ENCODE measurements around the gene C4orf50.
A peak's percentile ranks its signal among the peaks of the same experiment; 100 is the strongest.
"Not testable (repeated sequence)": the region's sequence is repeated elsewhere in the genome, so short reads cannot be mapped to it uniquely, and the experiment has no call there.

The C4orf50 gene

DNA sequence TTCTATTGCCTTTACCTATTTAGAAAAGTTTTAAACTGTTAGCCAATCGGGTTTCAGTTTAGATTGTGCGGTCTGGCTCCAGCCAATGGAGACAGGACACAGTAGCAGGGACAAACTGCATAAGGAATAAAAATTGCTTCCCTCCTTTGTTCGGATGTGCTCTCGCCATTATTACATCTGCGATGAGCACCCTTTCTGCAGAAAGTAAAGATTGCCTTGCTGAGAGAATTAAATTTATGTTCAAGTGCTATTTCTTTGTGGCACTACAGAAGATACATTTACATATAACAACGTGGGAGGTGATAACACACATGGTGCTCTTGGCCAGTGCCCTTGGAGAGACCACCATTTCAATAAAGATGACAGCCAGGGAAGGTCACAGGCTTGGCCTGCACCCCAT is 71.6 kb downstream of the C4orf50 start:
- DNase-seq: not testable (repeated sequence)

DNA sequence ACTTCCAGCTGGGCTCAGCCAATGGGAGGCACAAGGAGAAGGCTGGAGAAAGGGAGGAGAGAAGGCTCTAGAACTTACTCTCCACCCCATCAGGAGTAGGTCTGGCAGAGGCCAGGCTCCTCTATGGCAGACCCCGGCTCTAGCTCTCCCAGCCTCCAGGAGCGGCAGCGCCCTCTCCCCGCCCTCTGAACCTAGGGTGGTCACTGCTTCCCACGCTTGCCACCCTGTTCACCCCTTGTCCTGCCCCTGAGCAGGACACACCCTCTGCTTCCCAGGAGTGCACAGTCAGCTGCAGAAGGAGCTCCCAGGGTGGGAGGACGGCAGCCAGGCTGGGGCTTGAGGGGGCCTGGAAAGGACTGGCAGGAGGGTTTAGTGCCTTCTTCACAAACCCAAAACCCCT is 72.3 kb downstream of the C4orf50 start:
- no peak for DNase-seq

DNA sequence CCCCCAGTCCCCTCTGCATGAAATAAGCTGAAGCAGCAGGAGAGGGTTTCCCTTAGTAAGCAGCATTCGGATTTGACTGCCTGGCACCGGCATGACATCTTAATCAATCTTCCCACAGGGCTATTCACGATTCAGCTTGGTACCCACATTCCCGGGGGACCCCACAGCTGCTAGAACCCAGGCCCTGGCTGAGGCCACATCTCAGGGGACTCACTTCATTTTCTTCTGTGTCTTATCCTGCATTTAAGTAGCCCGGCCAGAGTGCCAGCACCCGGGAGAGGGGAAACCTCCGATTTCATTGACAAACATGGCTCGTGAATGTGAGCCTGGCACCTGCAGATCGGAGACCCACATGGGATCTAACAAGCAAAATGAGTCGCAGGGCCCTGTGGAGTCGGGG is 73.1 kb downstream of the C4orf50 start:
- no peak for DNase-seq

DNA sequence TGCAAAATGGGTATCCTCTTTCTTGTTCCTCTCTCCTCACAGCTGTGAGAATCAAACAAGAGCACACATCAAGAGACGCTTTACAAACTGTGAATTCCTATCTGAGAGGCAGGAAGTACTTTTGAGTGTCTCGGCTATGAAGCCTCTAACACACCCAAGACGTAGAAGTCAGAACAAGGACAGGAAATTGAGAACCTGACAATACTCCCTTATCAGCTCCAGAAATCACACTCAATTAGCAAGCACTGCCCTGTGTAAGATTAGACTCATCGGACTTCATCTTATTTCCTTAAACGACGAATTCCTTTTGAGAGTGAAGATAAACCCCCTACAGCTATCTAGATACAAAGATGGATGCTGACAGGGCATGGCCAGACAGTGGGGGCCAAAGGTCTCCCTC is 74.7 kb downstream of the C4orf50 start:
- no peak for DNase-seq

DNA sequence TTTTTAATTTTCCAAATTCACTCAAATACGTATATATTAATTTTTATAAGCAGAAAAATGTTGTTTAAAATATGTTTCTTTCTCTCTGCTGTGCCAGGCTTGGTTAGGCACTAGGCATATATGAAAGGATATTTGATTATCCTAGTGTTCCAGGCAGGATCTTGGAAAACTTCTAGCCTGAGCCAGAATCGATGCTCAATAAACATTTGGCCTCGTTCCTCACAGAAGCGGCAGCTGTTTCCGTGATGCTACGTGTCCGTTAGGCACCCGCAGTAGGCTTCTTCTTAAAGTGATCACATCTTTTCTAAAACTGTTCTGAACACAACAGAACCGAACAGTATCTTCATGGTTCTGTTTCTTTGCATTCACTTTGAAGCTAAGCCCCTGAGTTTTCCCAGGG is 75.3 kb downstream of the C4orf50 start:
- DNase-seq: no peak

DNA sequence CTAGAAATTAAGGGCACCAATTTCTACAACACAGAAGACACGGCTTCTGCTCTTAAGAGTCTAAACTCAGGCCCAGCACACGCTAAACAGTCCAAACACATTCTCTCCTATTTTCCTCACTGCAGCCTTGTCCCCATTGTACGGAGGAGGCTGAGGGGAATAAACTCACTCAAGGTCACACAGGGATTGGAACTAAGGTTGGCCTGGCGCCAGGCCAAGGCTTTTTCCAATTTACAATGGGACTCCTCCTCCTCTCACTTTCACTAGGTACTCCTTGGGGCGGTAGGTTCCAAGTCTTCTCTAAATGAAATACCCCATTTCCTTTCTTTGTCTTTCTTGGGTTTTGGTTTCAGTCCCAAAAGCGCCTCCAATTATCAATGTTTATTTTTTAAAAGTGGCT is 76.6 kb downstream of the C4orf50 start:
- DNase-seq: no peak

DNA sequence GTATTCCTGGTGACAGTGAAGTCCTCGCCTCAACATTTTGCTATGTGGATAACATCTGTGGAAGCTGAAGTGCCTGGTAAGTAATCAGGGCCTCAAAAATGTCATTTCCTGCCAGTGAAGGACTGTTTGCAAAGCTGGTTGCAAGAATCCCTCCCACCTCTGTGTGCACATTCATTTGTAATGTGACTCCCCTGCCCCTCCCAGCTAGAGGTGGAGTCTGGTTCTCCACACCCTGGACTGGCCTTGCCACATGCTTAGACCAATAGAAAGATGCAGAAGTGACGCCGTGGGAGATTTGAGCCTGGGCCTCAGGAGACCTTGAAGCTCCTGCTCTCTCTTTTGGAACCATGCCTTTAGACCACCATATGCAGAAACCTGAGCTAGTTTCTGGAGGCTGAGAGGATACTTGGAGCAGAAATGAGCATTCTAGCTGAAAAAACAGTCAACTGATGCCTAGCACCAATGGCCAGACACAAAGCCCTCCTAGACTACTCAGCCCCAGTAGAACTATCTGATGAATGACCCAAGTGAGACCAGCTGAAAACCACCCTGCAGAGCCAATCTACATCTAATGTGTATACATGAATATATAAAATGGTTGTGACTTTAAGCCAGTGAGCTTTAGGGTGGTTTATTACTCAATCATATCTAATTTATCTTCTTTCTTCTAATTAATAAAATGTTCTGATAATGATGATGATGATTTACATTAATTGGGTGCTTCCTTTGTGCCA is 77.6 kb downstream of the C4orf50 start:
- no peak for DNase-seq

DNA sequence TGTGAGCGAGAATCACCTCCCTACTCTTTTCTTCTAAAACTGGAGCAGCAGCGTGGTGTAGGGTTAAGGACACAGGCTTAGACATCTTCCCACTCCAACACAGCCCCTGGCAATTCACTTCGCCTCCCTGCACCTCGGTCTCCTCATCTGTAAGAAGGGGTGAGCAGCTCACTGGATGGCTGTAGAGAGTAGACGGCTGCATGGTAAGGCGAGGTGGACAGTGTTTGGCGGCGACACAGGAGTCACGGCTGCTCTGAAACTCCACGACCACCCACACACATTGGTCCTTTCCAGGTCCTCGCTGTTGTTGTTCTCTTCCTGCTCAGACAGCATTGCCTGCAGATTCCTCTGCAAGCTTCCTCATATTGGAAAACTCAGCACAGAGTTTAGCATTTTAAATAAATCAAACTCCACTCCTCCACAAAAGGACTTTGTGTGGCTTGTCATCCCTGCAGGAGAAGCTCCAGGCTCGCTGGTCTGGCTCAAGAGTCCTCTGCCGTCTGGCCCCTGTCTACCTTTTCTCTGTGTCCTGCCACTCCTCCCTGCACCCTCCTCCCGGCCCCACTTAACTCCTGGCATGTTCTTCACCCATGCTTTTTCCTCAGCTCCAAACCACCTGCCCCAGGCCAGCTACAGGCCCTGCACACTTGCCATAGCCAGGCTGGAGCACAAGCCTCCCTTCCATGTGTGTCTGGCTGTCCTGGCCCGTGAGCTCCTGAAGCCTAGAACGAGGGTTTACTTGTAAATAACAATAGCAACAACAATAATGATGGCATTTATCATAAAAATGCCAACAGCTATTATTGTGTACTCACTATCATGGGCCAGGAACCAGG is 84.0 kb downstream of the C4orf50 start:
- DNase-seq: no peak

DNA sequence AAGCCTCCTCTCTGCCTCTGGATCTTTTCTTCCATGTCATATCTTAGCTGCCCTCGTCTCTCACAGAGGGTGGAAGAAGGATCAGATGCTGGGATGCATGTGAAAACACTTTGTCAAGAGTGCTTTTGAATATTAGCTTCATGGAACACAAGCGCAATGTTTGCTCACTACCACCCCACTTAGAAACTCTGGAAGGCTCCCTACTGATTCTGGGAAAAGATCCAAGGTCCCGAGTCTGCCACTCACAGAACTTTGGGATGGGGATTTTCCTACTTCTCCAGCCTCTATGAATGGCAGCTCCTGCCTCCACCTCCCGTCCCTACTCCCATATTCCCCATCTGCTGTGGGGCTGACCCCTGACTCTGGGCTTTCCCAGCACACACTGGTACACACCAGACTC is 85.1 kb downstream of the C4orf50 start:
- DNase-seq: no peak

DNA sequence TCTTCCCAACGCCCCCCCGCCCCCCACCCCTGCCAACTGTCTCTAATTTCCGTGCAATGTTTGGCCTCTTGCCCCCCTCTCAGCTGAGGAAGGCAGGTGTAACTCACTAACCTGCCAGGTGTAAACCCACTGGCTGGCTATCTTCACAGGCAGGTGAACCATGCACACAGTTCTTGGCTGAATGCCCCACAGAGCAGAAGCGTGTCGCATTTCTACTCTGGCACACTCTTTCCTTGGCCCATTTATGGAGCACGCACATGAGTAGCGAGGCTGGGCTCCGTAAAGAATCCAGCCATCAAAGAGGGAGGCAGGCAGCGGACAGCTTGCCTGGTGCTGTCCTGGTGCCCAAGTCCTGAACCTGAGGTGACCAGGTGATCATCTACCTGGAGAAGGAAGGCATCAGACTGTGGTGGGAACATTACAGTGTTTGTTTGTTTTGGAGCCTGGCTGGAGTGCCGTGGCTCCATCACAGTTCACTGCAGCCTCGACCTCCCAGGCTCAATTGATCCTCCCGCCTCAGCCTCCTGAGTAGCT is 86.1 kb downstream of the C4orf50 start:
- no peak for DNase-seq

DNA sequence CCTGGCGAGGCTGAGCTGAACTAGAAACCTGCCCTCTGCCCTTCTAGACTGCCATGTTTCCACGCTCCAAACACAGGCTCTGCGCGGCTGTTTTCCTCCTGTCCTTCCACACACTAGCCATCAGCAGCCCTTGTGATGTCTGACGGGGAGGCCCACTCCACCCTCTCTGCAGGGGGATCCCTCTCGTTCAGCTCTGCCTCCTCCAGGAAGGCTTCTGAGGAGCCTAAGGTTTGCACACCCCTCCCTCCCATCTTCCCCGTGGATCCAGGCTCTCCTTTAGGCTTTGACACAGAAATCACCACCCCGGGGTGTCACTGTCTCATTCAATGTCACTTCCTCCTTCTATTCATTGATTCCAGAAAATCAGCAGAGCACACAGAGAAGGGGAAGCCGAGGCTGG is 86.7 kb downstream of the C4orf50 start:
- DNase-seq: no peak

DNA sequence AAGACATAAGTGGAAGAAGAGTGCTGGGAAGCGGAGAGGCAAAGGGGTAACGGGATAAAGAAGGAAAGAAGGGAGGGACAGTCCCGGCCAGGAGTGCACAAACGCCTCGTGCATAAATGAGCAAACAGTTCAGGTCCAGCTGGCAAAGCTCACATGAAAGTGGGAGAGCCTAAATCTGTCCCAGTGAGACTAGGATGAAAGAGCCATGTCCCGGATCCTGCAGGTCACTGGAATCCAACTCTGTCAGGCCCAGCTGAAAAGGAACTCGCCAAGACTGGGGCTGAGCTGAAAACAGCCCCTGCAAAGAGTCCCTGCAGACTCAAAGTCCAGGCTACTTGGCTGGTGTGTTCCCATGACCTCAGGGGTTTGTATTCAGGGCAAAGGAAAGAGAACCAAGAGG is 87.4 kb downstream of the C4orf50 start:
- DNase-seq: no peak

DNA sequence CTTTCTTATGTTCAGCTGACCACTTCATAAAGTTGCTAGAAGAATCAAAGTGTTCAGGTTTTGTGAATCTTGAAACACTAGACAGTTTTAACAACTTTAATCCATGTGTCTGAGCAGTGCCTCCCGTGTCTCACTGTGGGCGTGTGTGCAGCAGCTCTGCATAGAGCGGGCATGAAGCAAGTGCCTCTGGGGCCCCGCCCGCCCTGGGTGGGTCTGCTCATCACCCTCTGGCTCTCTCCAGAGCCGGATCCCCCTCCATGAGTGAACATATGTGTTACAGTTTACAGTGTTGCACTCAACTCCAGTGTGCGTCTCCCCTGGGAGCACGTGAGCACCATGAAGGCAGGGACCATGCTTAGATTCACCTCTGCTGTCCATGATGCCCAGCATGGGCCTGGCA is 87.8 kb downstream of the C4orf50 start:
- peak in 6 of 56 donors; percentile 5 to 40 (median 18) for DNase-seq

DNA sequence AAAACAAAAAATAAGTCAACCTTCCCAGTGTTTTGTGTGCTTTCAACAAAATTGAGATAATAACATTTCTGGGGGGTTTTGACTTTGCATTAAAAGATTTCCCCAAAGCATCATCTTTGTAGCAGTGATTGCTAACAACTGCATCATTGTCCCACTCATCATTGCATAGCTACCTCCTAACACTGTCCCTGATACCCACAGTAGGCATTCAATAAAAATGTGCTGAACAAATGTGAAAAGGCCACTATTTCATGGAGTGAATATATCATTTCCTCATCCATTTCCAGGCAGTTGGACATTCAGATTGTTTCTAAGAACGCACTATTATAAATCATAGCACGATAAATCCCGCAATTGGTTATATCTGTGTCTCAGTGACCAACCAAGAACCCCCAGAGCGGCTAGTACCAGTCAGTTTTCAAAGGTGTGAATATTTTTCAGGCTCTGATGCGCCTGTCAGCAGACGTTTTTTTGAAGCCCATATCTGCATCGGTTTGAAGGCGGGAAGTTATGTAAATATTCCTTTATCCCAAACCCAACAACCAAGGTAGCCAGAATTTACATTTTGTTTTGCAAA is 89.3 kb downstream of the C4orf50 start:
- DNase-seq: no peak

DNA sequence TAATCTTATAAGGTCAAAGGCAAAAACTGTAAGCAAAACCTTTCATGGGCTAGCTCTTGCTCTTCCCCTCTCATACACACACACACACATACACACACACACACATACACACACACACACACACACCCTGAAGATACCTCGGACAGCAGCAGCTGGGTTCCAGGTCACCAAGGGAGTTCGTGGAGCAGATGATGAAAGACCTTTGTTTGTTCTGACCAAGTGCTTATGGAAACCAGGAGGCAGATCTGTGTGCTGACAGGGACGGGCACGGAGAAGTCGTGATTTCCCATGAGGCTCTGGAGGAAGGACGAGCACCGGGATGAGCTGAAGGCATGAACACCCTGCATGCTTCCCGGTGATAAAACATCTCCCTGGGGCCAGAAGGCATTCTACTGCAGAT is 90.0 kb downstream of the C4orf50 start:
- DNase-seq: no peak

DNA sequence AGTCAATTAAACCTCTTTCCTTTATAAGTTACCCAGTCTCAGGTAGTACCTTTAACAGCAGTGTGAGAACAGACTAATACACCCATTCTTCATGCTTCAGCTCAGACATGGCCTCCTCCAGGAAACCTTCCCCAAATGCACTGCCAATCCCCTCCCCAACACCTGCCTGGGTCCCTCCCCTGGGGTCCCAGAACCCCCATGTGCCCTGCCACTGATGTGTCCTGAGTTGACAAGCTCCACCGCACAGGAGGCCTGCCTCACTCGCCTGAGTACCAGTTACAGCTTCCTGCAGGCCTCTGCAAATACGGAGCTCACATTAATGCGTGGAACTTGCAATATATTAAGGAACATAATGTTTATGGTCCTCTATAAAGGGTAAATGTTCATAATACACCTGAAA is 90.5 kb downstream of the C4orf50 start:
- no peak for DNase-seq

DNA sequence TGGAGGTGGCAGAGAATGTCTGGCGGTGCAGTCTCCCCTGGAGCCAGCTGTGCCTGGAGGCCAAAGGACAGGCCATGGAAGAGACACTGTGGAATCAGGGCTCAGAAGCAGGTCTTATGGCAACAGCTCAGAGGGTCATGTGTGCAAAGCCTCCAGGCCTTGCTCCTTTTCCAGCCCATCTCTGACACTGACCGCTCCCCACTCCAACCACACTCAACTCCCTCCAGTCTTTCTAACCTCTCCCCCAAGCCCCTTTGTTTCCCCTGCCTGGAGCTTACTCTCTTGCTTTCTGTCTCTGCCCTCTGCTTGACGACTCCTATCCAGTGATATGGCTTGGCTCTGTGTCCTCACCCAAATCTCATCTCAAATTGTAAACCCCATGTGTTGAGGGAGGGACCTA is 91.1 kb downstream of the C4orf50 start:
- DNase-seq: no peak

DNA sequence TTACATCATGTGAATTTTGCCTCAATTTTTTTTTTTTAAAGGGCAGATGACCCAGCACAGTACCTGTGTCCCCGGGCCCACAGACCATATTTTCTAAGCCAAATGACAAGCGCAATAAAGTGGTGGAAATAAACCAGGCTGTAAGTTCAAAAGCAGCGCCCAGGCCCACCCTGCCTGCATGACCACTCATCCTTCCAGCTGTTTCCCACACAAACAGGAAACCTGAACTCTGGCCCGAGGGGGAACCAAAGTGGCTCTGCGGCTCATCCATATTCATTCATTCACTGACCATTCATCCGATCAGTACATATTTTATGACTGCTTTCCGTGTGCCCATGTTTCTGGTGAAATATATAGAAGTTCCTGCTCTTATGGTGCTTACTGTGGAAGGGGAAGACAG is 91.6 kb downstream of the C4orf50 start:
- DNase-seq: no peak

DNA sequence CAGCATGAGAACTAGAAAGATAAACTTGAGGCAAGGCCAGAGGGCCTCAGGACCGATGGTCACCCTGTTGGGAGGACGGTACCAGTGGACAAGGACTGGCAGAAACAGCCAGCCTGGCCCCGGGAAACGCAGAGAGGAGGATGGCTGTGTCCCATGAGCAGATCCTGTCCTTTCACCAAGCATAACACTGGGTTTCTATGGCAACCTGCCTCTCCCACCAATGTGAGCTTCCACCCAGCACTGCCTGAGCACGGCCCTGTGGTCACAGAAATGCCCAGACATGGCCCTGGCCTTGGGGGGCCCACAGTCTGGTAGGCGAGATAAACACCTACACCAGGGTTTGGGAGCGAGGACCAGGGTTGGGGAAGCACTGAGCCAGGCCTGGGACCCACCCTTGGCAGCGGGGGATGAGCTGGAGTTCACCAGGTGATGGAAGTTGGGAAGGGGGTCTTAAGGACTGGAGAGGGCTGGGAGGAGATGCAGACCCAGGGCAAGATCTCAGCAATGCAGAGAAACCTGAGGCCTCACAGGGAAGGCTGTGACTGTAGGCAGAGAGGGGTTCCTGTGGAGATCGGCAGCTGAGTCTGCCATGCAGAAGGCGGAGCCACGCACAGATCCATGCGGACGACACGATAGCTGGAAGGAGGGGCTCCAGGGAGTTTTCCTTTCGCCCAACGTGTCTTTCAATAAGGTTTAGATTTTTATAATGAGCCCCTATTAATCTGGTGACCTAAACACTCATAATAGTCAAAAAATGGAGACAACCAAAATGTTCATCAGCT is 92.6 kb downstream of the C4orf50 start:
- no peak for DNase-seq

DNA sequence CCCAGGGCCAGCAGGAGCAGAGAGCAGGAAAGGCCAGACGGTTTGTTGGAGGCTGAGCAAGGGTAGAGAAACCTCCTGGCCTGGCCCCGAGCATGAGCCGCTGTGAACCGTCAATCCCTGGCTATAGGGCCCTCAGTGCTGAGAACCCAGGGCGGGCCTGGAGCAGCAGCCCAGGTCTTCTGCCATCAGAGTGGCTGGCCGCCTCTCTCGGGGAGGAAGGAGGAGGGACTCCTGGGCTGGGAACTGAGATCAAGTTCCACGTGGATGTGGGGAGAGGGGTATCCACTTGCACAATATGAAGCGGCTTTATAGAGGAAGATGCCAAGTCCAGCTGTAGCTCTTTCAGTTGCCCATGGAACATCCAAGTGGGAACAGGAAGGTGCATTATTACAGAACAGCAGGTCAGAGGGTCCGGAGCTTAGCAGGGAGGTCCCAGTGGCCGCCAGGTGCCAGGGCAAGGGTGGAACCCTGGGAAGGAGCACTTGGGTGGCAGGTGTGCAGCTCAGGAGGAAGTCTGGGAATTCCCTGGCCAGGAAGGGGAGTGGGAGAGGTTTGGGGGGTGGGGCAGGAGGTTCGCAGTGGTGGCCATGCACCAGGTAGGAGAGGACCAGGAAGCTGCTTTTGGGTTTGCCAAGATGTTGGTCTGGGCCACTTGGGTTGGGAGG is 93.6 kb downstream of the C4orf50 start:
- DNase-seq: no peak

DNA sequence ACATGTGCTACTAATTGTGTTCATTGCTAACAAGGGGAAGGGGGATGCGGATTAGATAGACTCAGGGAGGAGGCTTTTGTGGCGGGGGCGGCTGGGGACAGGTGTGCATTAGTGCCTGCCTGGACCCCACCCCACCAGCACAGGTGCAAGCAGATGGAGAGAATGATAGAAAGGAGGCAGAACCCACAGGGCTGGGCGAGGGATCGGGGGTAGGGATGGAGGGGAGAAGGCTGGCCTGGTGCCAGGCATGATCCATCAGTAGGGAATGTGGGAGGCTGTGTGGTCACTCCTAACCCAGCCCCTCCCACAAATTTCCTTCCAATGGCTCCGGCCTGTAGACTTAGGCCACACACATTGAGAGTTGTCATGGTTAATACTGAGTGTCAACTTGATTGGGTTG is 94.9 kb downstream of the C4orf50 start:
- DNase-seq: no peak
